Hepatocyte (in vitro differentiated cells): ENCODE data around the gene AKT1.

Source experiments
- EZH2phosphoT487 ChIP-seq: fragments of 200-600 bp; sonication (generic); IDR thresholded peaks from one replicate; pipeline ENCODE4 v1.6.1; 2018; ENCODE audit warnings: antibody characterized with exemption, mild to moderate bottlenecking, low read depth, moderate library complexity; ENCODE audit not compliant: unreplicated experiment, severe bottlenecking
- TF ChIP-seq, protein P1 (sequence below): fragments of 200-600 bp; sonication (generic); IDR thresholded peaks from 2 replicates; pipeline ENCODE4 v1.5.1; 2016; ENCODE audit warnings: antibody characterized with exemption, mild to moderate bottlenecking; ENCODE audit not compliant: poor library complexity

- TF ChIP-seq, protein P1, sequence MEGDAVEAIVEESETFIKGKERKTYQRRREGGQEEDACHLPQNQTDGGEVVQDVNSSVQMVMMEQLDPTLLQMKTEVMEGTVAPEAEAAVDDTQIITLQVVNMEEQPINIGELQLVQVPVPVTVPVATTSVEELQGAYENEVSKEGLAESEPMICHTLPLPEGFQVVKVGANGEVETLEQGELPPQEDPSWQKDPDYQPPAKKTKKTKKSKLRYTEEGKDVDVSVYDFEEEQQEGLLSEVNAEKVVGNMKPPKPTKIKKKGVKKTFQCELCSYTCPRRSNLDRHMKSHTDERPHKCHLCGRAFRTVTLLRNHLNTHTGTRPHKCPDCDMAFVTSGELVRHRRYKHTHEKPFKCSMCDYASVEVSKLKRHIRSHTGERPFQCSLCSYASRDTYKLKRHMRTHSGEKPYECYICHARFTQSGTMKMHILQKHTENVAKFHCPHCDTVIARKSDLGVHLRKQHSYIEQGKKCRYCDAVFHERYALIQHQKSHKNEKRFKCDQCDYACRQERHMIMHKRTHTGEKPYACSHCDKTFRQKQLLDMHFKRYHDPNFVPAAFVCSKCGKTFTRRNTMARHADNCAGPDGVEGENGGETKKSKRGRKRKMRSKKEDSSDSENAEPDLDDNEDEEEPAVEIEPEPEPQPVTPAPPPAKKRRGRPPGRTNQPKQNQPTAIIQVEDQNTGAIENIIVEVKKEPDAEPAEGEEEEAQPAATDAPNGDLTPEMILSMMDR: no peak
- no peak for TF ChIP-seq EZH2phosphoT487
Observed at GRCh38 chr14:104843442-104844305, 48.1 kb upstream of the AKT1 start.
